Osteocyte (in vitro differentiated cells): ENCODE measurements around the gene GSE1. TPM values are rescaled to one million over a fixed set of nuclear protein-coding genes. Genes with fewer than 3 reads are reported as not detected.

ENCODE experiments used
- DNase-seq: peaks from one replicate; pipeline ENCODE4 v3.0.0; 2021; ENCODE audit warnings: mixed read lengths; ENCODE audit not compliant: unreplicated experiment; ENCODE audit errors: extremely low spot score
- H3K27ac Mint-ChIP-seq: one replicate; pipeline ENCODE4 v1.8.0; 2021; ENCODE audit warnings: mild to moderate bottlenecking, mixed read lengths; ENCODE audit not compliant: unreplicated experiment
- H3K27me3 Mint-ChIP-seq: one replicate; pipeline ENCODE4 v1.8.0; 2021; ENCODE audit warnings: mixed read lengths; ENCODE audit not compliant: unreplicated experiment
- H3K36me3 Mint-ChIP-seq: one replicate; pipeline ENCODE4 v1.8.0; 2021; ENCODE audit warnings: mixed read lengths; ENCODE audit not compliant: unreplicated experiment
- H3K4me1 Mint-ChIP-seq: one replicate; pipeline ENCODE4 v1.8.0; 2021; ENCODE audit warnings: mixed read lengths; ENCODE audit not compliant: unreplicated experiment
- H3K4me3 Mint-ChIP-seq: one replicate; pipeline ENCODE4 v1.8.0; 2021; ENCODE audit warnings: mild to moderate bottlenecking, moderate library complexity, mixed read lengths; ENCODE audit not compliant: unreplicated experiment
- H3K9me3 Mint-ChIP-seq: one replicate; pipeline ENCODE4 v1.8.0; 2021; ENCODE audit warnings: mixed read lengths; ENCODE audit not compliant: unreplicated experiment
- total RNA-seq: library from RNA; stranded (reverse); gene quantifications from 2 replicates; pipeline ENCODE4 v1.2.1, GENCODE V29; 2021
- TF ChIP-seq, protein P1 (sequence below): fragments of 200-600 bp; sonication (generic); IDR thresholded peaks from 2 replicates; pipeline ENCODE4 v1.5.0; 2021; ENCODE audit warnings: antibody characterized with exemption, mild to moderate bottlenecking, moderate library complexity

Gene GSE1
- total RNA-seq, 1 donor from 2014 or later, result 64.1 TPM

- no peak overlapping the region for H3K27ac Mint-ChIP-seq
- H3K36me3 Mint-ChIP-seq, result no peaks in the 10 kb centered on the region
- no peaks in the 10 kb centered on the region for H3K27me3 Mint-ChIP-seq
- peaks cover 65% of the 10 kb centered on the region for H3K4me1 Mint-ChIP-seq
- H3K4me3 Mint-ChIP-seq, result no peak overlapping the region
- no peak for DNase-seq
- H3K9me3 Mint-ChIP-seq, result no peaks in the 10 kb centered on the region
- TF ChIP-seq, protein P1, sequence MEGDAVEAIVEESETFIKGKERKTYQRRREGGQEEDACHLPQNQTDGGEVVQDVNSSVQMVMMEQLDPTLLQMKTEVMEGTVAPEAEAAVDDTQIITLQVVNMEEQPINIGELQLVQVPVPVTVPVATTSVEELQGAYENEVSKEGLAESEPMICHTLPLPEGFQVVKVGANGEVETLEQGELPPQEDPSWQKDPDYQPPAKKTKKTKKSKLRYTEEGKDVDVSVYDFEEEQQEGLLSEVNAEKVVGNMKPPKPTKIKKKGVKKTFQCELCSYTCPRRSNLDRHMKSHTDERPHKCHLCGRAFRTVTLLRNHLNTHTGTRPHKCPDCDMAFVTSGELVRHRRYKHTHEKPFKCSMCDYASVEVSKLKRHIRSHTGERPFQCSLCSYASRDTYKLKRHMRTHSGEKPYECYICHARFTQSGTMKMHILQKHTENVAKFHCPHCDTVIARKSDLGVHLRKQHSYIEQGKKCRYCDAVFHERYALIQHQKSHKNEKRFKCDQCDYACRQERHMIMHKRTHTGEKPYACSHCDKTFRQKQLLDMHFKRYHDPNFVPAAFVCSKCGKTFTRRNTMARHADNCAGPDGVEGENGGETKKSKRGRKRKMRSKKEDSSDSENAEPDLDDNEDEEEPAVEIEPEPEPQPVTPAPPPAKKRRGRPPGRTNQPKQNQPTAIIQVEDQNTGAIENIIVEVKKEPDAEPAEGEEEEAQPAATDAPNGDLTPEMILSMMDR, result no peak
These were observed 7.8 kb upstream of the GSE1 start for GRCh38 chr16:85605051-85605911.

GRCh38 chr16:85605912-85606841, 6.9 kb upstream of the GSE1 start:
- TF ChIP-seq, protein P1, result no peak
- Mint-ChIP-seq H3K4me3 (no peak overlapping the region), H3K27ac (no peak overlapping the region), H3K36me3 (no peaks in the 10 kb centered on the region), H3K4me1 (peaks cover 65% of the 10 kb centered on the region), H3K9me3 (no peaks in the 10 kb centered on the region), H3K27me3 (no peaks in the 10 kb centered on the region)
- no peak for DNase-seq

DNA sequence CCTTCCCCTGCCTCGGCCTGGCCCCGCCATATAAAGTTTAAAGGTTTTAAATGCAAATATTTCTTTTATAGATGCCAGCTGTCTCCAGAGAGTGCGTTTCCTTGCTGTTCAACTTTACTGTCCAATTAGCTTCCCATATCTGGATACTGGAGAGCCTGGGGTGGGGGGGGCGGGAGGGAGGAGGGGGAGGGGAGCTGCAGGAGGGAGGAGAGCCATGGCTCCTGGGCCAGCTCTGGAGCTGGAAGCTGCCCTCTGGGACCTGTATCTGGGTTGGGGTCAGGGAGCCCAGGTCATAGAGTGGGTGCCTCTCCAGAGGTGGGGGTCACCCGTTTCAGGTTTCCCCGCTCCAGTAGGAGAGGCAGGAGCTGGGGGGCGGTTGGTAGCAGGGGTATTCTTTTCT, 6.2 kb upstream of the GSE1 start:
- no peak overlapping the region for H3K27ac Mint-ChIP-seq
- H3K4me3 Mint-ChIP-seq, result no peak overlapping the region
- TF ChIP-seq, protein P1, result no peak
- peaks cover 58% of the 10 kb centered on the region for H3K4me1 Mint-ChIP-seq
- no peaks in the 10 kb centered on the region for H3K27me3 Mint-ChIP-seq
- H3K36me3 Mint-ChIP-seq, result no peaks in the 10 kb centered on the region
- no peaks in the 10 kb centered on the region for H3K9me3 Mint-ChIP-seq
- DNase-seq, result no peak

GRCh38 chr16:85607321-85607765, 5.8 kb upstream of the GSE1 start:
- H3K4me1 Mint-ChIP-seq, result peaks cover 55% of the 10 kb centered on the region
- no peaks in the 10 kb centered on the region for H3K9me3 Mint-ChIP-seq
- H3K27ac Mint-ChIP-seq, result no peak overlapping the region
- no peaks in the 10 kb centered on the region for H3K27me3 Mint-ChIP-seq
- no peaks in the 10 kb centered on the region for H3K36me3 Mint-ChIP-seq
- DNase-seq, result no peak
- no peak overlapping the region for H3K4me3 Mint-ChIP-seq
- TF ChIP-seq, protein P1, result no peak
